HL-60 (cell line): ENCODE measurements around the gene CCDC9.

Experiments used
- DNase-seq, 2 experiments: peaks; one replicate each; pipeline ENCODE4 v3.0.0-alpha.2; 2010 to 2020; ENCODE audit warnings: low read depth in 1 of 2, low spot score in 1 of 2
- H3K27ac ChIP-seq: fragments of 250-450 bp; sonication (Bioruptor Pico); replicated peaks from 2 replicates; pipeline ENCODE4 v1.5.1; 2020; ENCODE audit warnings: mild to moderate bottlenecking, moderate library complexity
- H3K27me3 ChIP-seq: fragments of 250-450 bp; sonication (Bioruptor Pico); 2 replicates; pipeline ENCODE4 v1.5.1; 2021; ENCODE audit warnings: mild to moderate bottlenecking, moderate library complexity; ENCODE audit not compliant: insufficient read depth, poor library complexity, severe bottlenecking
- H3K4me3 ChIP-seq: replicated peaks from 2 replicates; pipeline ENCODE4 v1.5.1; 2011; ENCODE audit warnings: mild to moderate bottlenecking, control low read depth, low read length; ENCODE audit not compliant: insufficient read depth
- GABPA ChIP-seq: IDR thresholded peaks from 2 replicates; pipeline ENCODE4 v1.6.1; 2012; ENCODE audit warnings: low read depth
- POLR2AphosphoS5 ChIP-seq: IDR thresholded peaks from 2 replicates; pipeline ENCODE4 v1.6.1; 2012; ENCODE audit warnings: low read depth
- SPI1 ChIP-seq: IDR thresholded peaks from 2 replicates; pipeline ENCODE4 v1.6.1; 2012; ENCODE audit warnings: low read depth, mild to moderate bottlenecking, borderline replicate concordance
- TF ChIP-seq, protein P1 (sequence below): IDR thresholded peaks from one replicate; pipeline ENCODE4 v1.5.1; 2011; ENCODE audit warnings: low read length, control low read depth, inconsistent platforms; ENCODE audit not compliant: insufficient read depth
- TF ChIP-seq, protein P2 (sequence below): IDR thresholded peaks from 2 replicates; pipeline ENCODE4 v1.6.1; 2012; ENCODE audit warnings: low read depth; ENCODE audit not compliant: insufficient replicate concordance

CCDC9 gene

DNA sequence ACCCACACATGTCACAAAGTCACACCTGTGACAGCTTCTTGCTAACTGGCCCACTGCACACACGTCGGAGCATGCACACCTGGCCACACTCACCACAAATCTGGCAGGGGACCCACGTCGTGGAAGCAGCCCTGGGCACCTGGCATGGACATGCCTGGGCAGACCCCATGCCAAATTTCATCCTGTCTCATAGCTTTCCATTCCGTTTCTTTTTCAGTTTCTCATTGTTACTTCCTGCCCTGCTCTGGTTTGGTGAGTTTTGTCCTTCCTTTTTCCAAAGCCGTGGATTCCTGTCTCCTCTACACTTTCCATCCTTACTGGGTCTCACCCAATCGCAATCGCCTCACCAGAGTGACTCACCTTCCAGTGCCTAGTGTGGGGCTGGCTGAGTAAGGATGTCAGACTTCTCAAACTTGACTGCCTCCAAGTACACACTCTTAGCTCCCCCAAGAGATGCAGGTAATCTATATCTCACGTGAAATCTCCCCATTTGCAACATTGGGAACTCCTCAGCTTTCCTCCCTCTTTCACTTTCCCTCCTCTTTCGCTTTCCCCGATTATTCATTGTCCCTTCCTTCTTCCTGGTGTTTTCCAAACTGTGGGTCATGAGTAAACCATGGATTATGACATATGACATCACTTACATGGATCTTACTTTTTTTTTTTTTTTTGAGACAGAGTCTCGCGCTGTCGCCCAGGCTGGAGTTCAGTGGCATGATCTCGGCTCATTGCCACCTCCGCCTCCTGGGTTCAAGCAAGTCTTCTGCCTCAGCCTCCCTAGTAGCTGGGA lies 23.7 kb upstream of the CCDC9 start:
- H3K27me3 ChIP-seq: peaks cover 11% of the 10 kb centered on the region
- TF ChIP-seq, protein P1, sequence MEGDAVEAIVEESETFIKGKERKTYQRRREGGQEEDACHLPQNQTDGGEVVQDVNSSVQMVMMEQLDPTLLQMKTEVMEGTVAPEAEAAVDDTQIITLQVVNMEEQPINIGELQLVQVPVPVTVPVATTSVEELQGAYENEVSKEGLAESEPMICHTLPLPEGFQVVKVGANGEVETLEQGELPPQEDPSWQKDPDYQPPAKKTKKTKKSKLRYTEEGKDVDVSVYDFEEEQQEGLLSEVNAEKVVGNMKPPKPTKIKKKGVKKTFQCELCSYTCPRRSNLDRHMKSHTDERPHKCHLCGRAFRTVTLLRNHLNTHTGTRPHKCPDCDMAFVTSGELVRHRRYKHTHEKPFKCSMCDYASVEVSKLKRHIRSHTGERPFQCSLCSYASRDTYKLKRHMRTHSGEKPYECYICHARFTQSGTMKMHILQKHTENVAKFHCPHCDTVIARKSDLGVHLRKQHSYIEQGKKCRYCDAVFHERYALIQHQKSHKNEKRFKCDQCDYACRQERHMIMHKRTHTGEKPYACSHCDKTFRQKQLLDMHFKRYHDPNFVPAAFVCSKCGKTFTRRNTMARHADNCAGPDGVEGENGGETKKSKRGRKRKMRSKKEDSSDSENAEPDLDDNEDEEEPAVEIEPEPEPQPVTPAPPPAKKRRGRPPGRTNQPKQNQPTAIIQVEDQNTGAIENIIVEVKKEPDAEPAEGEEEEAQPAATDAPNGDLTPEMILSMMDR: no peak
- TF ChIP-seq SPI1: no peak
- TF ChIP-seq, protein P2, sequence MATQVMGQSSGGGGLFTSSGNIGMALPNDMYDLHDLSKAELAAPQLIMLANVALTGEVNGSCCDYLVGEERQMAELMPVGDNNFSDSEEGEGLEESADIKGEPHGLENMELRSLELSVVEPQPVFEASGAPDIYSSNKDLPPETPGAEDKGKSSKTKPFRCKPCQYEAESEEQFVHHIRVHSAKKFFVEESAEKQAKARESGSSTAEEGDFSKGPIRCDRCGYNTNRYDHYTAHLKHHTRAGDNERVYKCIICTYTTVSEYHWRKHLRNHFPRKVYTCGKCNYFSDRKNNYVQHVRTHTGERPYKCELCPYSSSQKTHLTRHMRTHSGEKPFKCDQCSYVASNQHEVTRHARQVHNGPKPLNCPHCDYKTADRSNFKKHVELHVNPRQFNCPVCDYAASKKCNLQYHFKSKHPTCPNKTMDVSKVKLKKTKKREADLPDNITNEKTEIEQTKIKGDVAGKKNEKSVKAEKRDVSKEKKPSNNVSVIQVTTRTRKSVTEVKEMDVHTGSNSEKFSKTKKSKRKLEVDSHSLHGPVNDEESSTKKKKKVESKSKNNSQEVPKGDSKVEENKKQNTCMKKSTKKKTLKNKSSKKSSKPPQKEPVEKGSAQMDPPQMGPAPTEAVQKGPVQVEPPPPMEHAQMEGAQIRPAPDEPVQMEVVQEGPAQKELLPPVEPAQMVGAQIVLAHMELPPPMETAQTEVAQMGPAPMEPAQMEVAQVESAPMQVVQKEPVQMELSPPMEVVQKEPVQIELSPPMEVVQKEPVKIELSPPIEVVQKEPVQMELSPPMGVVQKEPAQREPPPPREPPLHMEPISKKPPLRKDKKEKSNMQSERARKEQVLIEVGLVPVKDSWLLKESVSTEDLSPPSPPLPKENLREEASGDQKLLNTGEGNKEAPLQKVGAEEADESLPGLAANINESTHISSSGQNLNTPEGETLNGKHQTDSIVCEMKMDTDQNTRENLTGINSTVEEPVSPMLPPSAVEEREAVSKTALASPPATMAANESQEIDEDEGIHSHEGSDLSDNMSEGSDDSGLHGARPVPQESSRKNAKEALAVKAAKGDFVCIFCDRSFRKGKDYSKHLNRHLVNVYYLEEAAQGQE: no peak
- no peak for TF ChIP-seq POLR2AphosphoS5
- TF ChIP-seq GABPA: no peak
- DNase-seq: no peak
- no peak overlapping the region for H3K4me3 ChIP-seq
- H3K27ac ChIP-seq: no peak overlapping the region

DNA sequence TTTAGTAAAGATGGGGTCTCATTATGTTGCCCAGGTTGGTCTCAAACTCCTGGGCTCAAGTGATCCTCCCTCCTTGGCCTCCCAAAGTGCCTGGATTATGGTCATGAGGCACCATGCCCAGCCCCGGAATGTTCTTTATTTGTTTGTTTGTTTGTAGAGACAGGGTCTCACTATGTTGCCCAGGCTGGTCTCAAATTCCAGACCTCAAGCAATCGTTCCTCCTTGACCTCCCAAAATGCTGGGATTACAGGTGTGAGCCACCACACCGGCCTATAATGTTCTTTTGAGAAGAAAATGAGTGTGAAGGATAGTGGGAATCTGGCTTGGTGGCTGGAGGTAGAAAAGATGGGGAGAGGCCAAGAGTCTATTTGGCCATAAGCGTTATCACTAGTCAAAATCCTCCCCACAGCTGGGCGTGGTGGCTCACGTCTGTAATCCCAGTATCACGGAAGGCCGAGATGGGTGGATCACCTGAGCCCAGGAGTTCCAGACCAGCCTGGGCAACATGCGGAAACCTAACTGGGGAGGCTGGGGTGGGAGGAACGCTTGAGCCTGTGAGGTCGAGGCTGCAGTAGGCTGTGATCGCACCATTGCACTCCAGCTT lies 20.2 kb upstream of the CCDC9 start:
- DNase-seq: no peak
- H3K27me3 ChIP-seq: peaks cover 33% of the 10 kb centered on the region

DNA sequence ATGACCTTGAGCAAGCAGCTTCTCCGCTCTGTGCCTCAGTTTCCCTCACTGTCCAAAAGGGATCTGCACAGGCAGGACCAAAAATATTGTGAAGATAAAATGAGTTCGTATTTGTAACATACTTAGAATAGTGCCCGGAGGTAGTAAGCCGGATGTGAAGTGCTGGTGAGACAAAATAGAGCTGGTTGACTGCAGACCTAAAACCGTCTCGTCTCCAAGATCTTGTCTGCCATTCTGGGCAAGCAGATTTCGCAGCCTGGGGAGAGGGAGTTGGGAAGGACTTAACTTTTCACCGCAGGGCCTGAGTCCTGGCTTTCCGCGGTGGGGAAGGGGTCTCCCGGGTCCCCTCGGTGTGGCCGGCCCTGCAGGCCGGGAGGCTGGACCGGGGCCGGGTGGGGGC lies 17.2 kb upstream of the CCDC9 start:
- TF ChIP-seq SPI1: no peak
- TF ChIP-seq, protein P1: no peak
- TF ChIP-seq POLR2AphosphoS5: no peak
- TF ChIP-seq GABPA: no peak
- TF ChIP-seq, protein P2: no peak
- no peak for DNase-seq
- Histone ChIP-seq H3K27ac (no peak overlapping the region), H3K4me3 (no peak overlapping the region), H3K27me3 (peaks cover 39% of the 10 kb centered on the region)

More for the DNA sequence above, 20.2 kb upstream of the CCDC9 start:
- H3K4me3 ChIP-seq: no peak overlapping the region
- no peak overlapping the region for H3K27ac ChIP-seq
- TF ChIP-seq POLR2AphosphoS5: no peak
- TF ChIP-seq, protein P2: no peak
